ENCODE results near the gene PTPRH. TPM values are rescaled to one million over a fixed set of nuclear protein-coding genes. Genes with fewer than 3 reads are reported as not detected.

The PTPRH gene
- total and polyA plus RNA-seq, 3 donors from 2014 or later, result 1.6 to 11.3 (median 6.0) TPM

- Histone ChIP-seq H3K36me3 (ENCODE audit: low read depth, missing control alignments) (no peaks in the 10 kb centered on the region), H3K4me3 (no peak overlapping the region), H3K27ac (no peak overlapping the region), H3K9me3 (no peaks in the 10 kb centered on the region), H3K4me1 (no peaks in the 10 kb centered on the region), H3K27me3 (no peaks in the 10 kb centered on the region)
- TF ChIP-seq POLR2A (IDR thresholded peaks at IDR 0.05) (no peak), CTCF (IDR thresholded peaks at IDR 0.05) (no peak)
- no peak for DNase-seq
- 85 to 95% methylated on average over 4 to 18 of the region's 18 CpGs for WGBS, 2 donors
- intact Hi-C loops (cut with DNase I; ENCODE audit: low total_unique reads), result no loop called here
Measured at GRCh38 chr19:55229145-55229788, 20.0 kb upstream of the PTPRH start.

GRCh38 chr19:55228403-55229031, 19.2 kb upstream of the PTPRH start, which contains the start of gene TMEM86B:
TSS of gene TMEM86B (minus strand) at chr19:55228763. CDS start at chr19:55228741, 22 bp downstream.
- no peak for TF ChIP-seq POLR2A (IDR thresholded peaks at IDR 0.05)
- TF ChIP-seq CTCF (IDR thresholded peaks at IDR 0.05), result no peak
- DNase-seq, result no peak
- Histone ChIP-seq H3K4me3 (no peak within 1 kb of the TSS), H3K27me3 (no peaks in the 10 kb centered on the region), H3K27ac (no peak within 1 kb of the TSS), H3K4me1 (no peaks in the 10 kb centered on the region), H3K9me3 (no peaks in the 10 kb centered on the region), H3K36me3 (ENCODE audit: low read depth, missing control alignments) (no peaks in the 10 kb centered on the region)
- intact Hi-C loops (cut with DNase I; ENCODE audit: low total_unique reads), result no loop called here
- WGBS, 2 donors, result 80% methylated on average over 12 of the region's 12 CpGs; no CpG with 5 or more reads in 1 of the 2 donors

- H3K4me1 ChIP-seq, result no peaks in the 10 kb centered on the region
- TF ChIP-seq CTCF (IDR thresholded peaks at IDR 0.05) (no peak), POLR2A (IDR thresholded peaks at IDR 0.05) (no peak)
- no peak overlapping the region for H3K27ac ChIP-seq
- DNase-seq, result no peak
- intact Hi-C loops (cut with DNase I; ENCODE audit: low total_unique reads), result no loop called here
- no peaks in the 10 kb centered on the region for H3K36me3 ChIP-seq (ENCODE audit: low read depth, missing control alignments)
- no peaks in the 10 kb centered on the region for H3K9me3 ChIP-seq
- no peaks in the 10 kb centered on the region for H3K27me3 ChIP-seq
- WGBS, 2 donors, result 68 to 77% methylated on average over 8 to 17 of the region's 17 CpGs
- H3K4me3 ChIP-seq, result no peak overlapping the region
Measured at GRCh38 chr19:55228015-55228391, 18.7 kb upstream of the PTPRH start.

GRCh38 chr19:55227241-55228014, 18.1 kb upstream of the PTPRH start:
- Histone ChIP-seq H3K4me3 (no peak overlapping the region), H3K27me3 (no peaks in the 10 kb centered on the region), H3K4me1 (no peaks in the 10 kb centered on the region), H3K9me3 (no peaks in the 10 kb centered on the region), H3K36me3 (ENCODE audit: low read depth, missing control alignments) (no peaks in the 10 kb centered on the region), H3K27ac (no peak overlapping the region)
- WGBS, 2 donors, result 89 to 91% methylated on average over 14 to 25 of the region's 25 CpGs
- no peak for DNase-seq
- TF ChIP-seq CTCF (IDR thresholded peaks at IDR 0.05) (no peak), POLR2A (IDR thresholded peaks at IDR 0.05) (no peak)
- intact Hi-C loops (cut with DNase I; ENCODE audit: low total_unique reads), result no loop called here

Measured in testis (tissue), 3 donors.